Measurements from ENCODE around the gene TCP10L. TPM values are rescaled to one million over a fixed set of nuclear protein-coding genes. Genes with fewer than 3 reads are reported as not detected.

TCP10L gene
- polyA plus RNA-seq, 1 donor, result 1.3 TPM

Other genes with a start within 250 kb of the TCP10L start
- gene URB1, start 192.5 kb downstream of the TCP10L start, polyA plus RNA-seq (ENCODE audit: insufficient read length), result 12.4 TPM
- gene EVA1C, start 172.8 kb downstream of the TCP10L start, polyA plus RNA-seq (ENCODE audit: insufficient read length), result 2.1 TPM
- 24.7 TPM for gene CFAP298, start 26.9 kb upstream of the TCP10L start, polyA plus RNA-seq (ENCODE audit: insufficient read length)
- gene SYNJ1, start 142.5 kb upstream of the TCP10L start, polyA plus RNA-seq (ENCODE audit: insufficient read length), result 4.8 TPM
- gene PAXBP1, start 186.2 kb upstream of the TCP10L start, polyA plus RNA-seq (ENCODE audit: insufficient read length), result 35.2 TPM

All from forelimb muscle (tissue), 1 donor.